ENCODE data around the gene RNASET2. TPM values are rescaled to one million over a fixed set of nuclear protein-coding genes. Genes with fewer than 3 reads are reported as not detected.
"Not testable (repeated sequence)": the region's sequence is repeated elsewhere in the genome, so short reads cannot be mapped to it uniquely, and the experiment has no call there.

RNASET2 gene
- total RNA-seq, 4 donors from 2014 or later, result 42.9 to 54.3 (median 47.7) TPM

DNA sequence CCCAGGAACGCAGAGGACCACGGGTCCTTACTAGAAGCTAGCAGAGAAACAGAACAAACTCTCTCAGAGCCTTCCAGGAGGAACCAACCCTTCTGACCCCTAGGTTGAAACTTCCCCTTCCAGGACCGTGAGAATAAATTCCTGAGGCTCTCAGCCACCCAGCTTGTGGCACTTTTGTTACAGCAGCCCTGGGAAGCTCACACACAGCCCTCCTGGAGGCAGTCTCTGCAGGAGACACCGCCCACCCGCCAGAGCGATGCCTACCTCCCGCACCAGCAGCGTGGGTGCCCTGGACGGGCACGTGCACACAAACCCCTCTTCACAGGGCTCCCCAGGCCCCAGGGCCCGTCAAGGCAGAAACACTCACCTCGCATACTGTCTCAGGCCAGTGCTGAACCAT is 4.2 kb downstream of the RNASET2 start:
- whole genome bisulfite sequencing, 2 donors, result 88 to 92% methylated on average over 12 of the region's 12 CpGs
- no peak overlapping the region for H3K4me3 ChIP-seq (ENCODE audit: low read depth, poor library complexity, severe bottlenecking)
- DNase-seq (ENCODE audit: low spot score in 2 of 2), result peak in 1 of 2 donors; percentile 59
- TF ChIP-seq, protein P1, sequence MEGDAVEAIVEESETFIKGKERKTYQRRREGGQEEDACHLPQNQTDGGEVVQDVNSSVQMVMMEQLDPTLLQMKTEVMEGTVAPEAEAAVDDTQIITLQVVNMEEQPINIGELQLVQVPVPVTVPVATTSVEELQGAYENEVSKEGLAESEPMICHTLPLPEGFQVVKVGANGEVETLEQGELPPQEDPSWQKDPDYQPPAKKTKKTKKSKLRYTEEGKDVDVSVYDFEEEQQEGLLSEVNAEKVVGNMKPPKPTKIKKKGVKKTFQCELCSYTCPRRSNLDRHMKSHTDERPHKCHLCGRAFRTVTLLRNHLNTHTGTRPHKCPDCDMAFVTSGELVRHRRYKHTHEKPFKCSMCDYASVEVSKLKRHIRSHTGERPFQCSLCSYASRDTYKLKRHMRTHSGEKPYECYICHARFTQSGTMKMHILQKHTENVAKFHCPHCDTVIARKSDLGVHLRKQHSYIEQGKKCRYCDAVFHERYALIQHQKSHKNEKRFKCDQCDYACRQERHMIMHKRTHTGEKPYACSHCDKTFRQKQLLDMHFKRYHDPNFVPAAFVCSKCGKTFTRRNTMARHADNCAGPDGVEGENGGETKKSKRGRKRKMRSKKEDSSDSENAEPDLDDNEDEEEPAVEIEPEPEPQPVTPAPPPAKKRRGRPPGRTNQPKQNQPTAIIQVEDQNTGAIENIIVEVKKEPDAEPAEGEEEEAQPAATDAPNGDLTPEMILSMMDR (IDR thresholded peaks at IDR 0.05), result no peak
- no peak for TF ChIP-seq POLR2A (IDR thresholded peaks at IDR 0.05)
- intact Hi-C loops (cut with DNase I; ENCODE audit: low total_unique reads), result no loop called here

DNA sequence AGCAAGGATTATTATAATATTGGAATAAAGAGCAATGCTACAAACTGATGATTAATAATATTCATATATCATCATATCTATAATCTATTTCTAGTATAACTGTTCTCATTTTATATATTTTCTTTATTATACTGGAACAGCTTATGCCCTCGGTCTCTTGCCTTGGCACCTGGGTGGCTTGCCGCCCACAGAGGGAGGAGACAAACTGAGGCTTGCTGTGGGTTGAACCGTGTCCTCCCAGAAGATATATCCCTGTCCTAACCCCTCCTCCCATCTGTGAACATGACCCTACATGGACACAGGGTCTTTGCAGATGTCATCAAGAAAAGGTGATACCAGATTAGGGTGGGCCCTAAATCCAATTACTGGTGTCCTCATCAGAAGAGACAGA is 4.7 kb downstream of the RNASET2 start:
- TF ChIP-seq, protein P1 (IDR thresholded peaks at IDR 0.05), result no peak
- no peak for TF ChIP-seq POLR2A (IDR thresholded peaks at IDR 0.05)
- WGBS, 2 donors, result 87 to 89% methylated on average over 3 of the region's 3 CpGs
- intact Hi-C loops (cut with DNase I; ENCODE audit: low total_unique reads), result no loop called here
- no peak for DNase-seq (ENCODE audit: low spot score in 2 of 2)
- no peak overlapping the region for H3K4me3 ChIP-seq (ENCODE audit: low read depth, poor library complexity, severe bottlenecking)

DNA sequence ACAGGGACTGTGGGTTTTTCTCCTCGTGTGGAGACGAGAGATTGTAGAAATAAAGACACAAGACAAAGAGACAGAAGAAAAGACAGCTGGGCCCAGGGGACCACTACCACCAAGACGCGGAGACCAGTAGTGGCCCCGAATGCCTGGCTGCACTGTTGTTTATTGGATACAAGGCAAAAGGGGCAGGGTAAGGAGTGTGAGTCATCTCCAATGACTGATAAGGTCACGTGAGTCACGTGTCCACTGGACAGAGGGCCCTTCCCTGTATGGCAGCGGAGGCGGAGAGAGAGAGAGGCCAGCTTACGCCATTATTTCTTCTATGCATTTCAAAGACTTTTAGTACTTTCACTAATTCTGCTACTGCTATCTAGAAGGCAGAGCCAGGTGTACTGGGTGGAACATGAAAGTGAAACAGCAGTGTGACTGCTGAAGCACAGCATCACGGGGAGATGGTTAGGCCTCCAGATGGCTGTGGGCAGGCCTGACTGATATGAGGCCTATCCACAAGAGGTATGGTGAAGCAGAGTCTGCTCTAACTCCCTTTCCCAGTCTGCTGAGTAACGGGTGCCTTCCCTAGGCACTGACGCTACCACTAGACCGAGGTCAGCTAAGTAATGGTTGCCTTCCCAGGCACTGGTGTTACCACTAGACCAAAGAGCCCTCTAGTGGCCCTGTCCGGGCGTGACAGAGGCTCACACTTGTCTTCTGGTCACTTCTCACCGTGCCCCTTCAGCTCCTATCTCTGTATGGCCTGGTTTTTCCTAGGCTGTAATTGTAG is 5.3 kb downstream of the RNASET2 start:
- 83 to 85% methylated on average over 17 of the region's 17 CpGs for WGBS, 2 donors
- H3K4me3 ChIP-seq (ENCODE audit: low read depth, poor library complexity, severe bottlenecking); intact Hi-C loops (cut with DNase I; ENCODE audit: low total_unique reads): not testable (repeated sequence)
- peak; percentile 41 to 88 for DNase-seq (ENCODE audit: low spot score in 2 of 2)

DNA sequence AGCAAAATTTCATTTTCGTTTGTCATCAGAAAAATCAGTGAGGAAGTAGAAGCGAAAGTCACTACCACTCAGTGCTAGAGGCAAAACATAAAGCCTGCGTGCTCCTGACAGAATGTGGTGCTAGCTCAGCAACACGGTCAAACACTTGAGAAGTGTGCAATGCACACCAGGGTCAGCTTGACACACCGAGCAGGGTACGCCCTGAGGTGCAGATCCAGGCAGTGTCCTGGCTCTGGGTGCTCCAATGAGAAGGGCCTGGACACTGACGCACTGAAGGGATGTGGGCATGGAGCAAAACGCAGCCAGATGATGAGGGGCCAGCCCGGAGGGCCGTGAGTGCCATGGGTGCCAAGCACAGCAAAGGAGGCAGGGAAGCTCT is 5.9 kb downstream of the RNASET2 start:
- H3K4me3 ChIP-seq (ENCODE audit: low read depth, poor library complexity, severe bottlenecking), result no peak overlapping the region

DNA sequence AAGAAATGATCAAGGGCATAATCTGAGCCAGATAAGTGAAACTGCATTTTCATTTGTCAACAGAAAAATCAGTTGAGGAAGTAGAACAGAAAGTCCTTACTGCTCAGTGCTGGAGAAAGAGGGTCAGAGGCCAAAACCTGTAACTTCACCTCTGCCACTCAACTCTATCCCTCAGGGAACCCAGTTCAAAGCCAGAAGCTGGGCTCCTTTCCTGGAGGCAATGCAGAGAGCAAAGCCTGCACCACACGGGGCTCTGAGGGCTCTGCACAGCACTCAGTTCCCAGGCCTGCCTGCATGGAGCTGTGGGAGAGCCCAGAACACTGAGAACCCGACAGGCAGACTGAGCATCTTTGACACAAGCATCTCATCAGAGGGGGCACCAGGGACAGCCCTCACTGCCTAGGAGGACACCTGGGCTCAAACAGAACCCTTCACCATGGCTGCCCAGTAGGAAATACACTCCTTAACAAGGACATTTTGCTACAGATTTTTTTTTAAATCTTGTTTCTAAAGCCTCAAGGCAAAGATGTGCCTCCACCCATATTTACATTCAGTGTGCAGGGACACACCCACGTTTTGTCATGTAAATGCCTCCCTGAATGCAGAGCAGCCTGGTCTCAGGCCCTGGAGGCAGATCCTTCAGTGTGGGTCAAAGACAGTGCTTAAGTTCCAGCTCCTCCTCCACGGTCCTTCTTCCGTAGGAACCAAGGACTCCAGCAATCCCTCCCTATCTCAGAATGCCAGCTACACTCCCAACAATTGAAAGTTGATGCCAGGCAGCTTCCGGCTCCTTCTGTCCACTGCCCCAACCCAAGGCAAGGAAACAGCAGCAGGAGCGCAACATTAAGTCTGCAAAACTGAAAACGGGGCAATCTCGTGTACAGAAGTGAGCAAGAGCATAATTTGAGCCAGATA is 6.6 kb downstream of the RNASET2 start:
- peak in 1 of 2 donors; percentile 79 for DNase-seq (ENCODE audit: low spot score in 2 of 2)
- H3K4me3 ChIP-seq (ENCODE audit: low read depth, poor library complexity, severe bottlenecking), result no peak overlapping the region

More for the DNA sequence above, 5.9 kb downstream of the RNASET2 start:
- TF ChIP-seq, protein P1 (IDR thresholded peaks at IDR 0.05), result no peak
- no peak for TF ChIP-seq POLR2A (IDR thresholded peaks at IDR 0.05)
- peak in 1 of 2 donors; percentile 76 for DNase-seq (ENCODE audit: low spot score in 2 of 2)
- WGBS, 2 donors, result 80 to 84% methylated on average over 10 of the region's 10 CpGs
- intact Hi-C loops (cut with DNase I; ENCODE audit: low total_unique reads), result no loop called here

DNA sequence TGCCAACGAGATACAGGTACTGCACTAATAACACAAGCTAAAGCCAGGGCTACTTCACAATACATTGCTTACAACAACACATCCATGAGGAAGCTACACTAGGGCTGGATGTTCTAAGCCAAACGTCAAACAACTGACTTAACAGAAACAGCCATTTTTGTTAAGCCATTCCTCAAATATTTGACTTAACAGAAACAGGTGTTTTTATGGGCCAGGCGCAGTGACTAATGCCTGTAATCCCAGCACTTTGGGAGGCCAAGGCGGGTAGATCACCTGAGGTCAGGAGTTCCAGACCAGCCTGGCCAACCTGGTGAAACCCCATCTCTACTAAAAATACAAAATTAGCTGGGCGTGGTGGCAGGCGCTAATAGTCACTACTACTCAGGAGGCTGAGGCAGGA is 7.6 kb downstream of the RNASET2 start:
- intact Hi-C loops (cut with DNase I; ENCODE audit: low total_unique reads); H3K4me3 ChIP-seq (ENCODE audit: low read depth, poor library complexity, severe bottlenecking): not testable (repeated sequence)
- WGBS, 2 donors, result 90 to 91% methylated on average over 6 of the region's 6 CpGs
- DNase-seq (ENCODE audit: low spot score in 2 of 2), result peak in 1 of 2 donors; percentile 43

More for the DNA sequence above, 6.6 kb downstream of the RNASET2 start:
- TF ChIP-seq, protein P1 (IDR thresholded peaks at IDR 0.05), result no peak
- no peak for TF ChIP-seq POLR2A (IDR thresholded peaks at IDR 0.05)
- WGBS, 2 donors, result 57 to 58% methylated on average over 9 of the region's 9 CpGs
- intact Hi-C loops (cut with DNase I; ENCODE audit: low total_unique reads), result no loop called here

Data from lower leg skin (tissue), 4 donors.